Measurements from ENCODE around the gene DHRS1. TPM values are rescaled to one million over a fixed set of nuclear protein-coding genes. Genes with fewer than 3 reads are reported as not detected.

DHRS1 gene
- 10 to 100 TPM; 32.0 to 36.6 TPM for total RNA-seq

GRCh38 chr14:24299255-24300191 is at the start of gene DHRS1, which contains the start of gene NOP9:
Gene DHRS1, minus strand, starts transcription at chr14:24299780. Its CDS starts 674 bp downstream, at chr14:24299106.
Gene NOP9, plus strand, starts transcription at chr14:24299850. Its CDS starts 105 bp downstream, at chr14:24299955.

GRCh38 chr14:24339284-24340151 is 39.9 kb upstream of the DHRS1 start, which contains the start of gene RIPK3:
Gene RIPK3, minus strand, starts transcription at chr14:24339991. Its CDS starts 165 bp downstream, at chr14:24339826.

GRCh38 chr14:24334431-24335291 is 35.1 kb upstream of the DHRS1 start, which contains the start of gene ADCY4:
Gene ADCY4, minus strand, starts transcription at chr14:24335071. Its CDS starts 419 bp downstream, at chr14:24334652.

GRCh38 chr14:24310646-24311604 is 11.3 kb upstream of the DHRS1 start, which contains the start of gene LTB4R:
Gene LTB4R, plus strand, starts transcription at chr14:24311502. Its CDS starts 4,150 bp downstream, at chr14:24315652.

GRCh38 chr14:24309538-24310264 is 10.1 kb upstream of the DHRS1 start, which contains the start of gene LTB4R2:
Gene LTB4R2, plus strand, starts transcription at chr14:24310140. Its CDS starts 525 bp downstream, at chr14:24310665.

GRCh38 chr14:24307575-24308341 is 8.2 kb upstream of the DHRS1 start, which contains the start of gene CIDEB:
Gene CIDEB, minus strand, starts transcription at chr14:24307977. Its CDS starts 119 bp downstream, at chr14:24307858.

GRCh38 chr14:24271134-24271833 is 28.3 kb downstream of the DHRS1 start, which contains the start of gene RABGGTA:
Gene RABGGTA, minus strand, starts transcription at chr14:24271597. Its CDS starts 482 bp downstream, at chr14:24271115.

GRCh38 chr14:24262821-24263733 is 36.5 kb downstream of the DHRS1 start, which contains the start of gene TGM1:
Gene TGM1, minus strand, starts transcription at chr14:24263177. Its CDS starts 825 bp downstream, at chr14:24262352.

Other genes starting within 250 kb of the DHRS1 start
- gene CARMIL3, start 247.8 kb downstream of the DHRS1 start, total RNA-seq = under 1 TPM; 0.50 to 0.65 TPM
- not detected for gene CPNE6, start 228.2 kb downstream of the DHRS1 start, total RNA-seq
- gene PCK2, start 205.5 kb downstream of the DHRS1 start, total RNA-seq = 10 to 100 TPM; 53.5 to 54.5 TPM
- gene DCAF11, start 185.0 kb downstream of the DHRS1 start, total RNA-seq = 100 to 1,000 TPM; 101 TPM
- 1 to 10 TPM; 3.0 to 3.1 TPM for gene NRL, start 184.8 kb downstream of the DHRS1 start, total RNA-seq
- gene FITM1, start 169.1 kb downstream of the DHRS1 start, total RNA-seq = 1 to 10 TPM; 1.4 to 1.5 TPM
- 100 to 1,000 TPM; 453 to 473 TPM for gene PSME1, start 163.6 kb downstream of the DHRS1 start, total RNA-seq
- gene EMC9, start 158.2 kb downstream of the DHRS1 start, total RNA-seq = 10 to 100 TPM; 30.9 to 34.8 TPM
- gene PSME2, start 153.2 kb downstream of the DHRS1 start, total RNA-seq = 100 to 1,000 TPM; 386 to 389 TPM
- 100 to 1,000 TPM; 108 to 111 TPM for gene RNF31, start 152.3 kb downstream of the DHRS1 start, total RNA-seq
- 100 to 1,000 TPM; 223 to 232 TPM for gene IRF9, start 138.5 kb downstream of the DHRS1 start, total RNA-seq
- 10 to 100 TPM; 48.9 to 49.8 TPM for gene REC8, start 127.7 kb downstream of the DHRS1 start, total RNA-seq
- 10 to 100 TPM; 42.4 to 43.3 TPM for gene IPO4, start 111.0 kb downstream of the DHRS1 start, total RNA-seq
- 10 to 100 TPM; 32.2 to 32.3 TPM for gene TM9SF1, start 104.3 kb downstream of the DHRS1 start, total RNA-seq
- gene TSSK4, start 94.1 kb downstream of the DHRS1 start, total RNA-seq = under 1 TPM; 0.34 to 0.60 TPM
- 10 to 100 TPM; 85.1 to 89.0 TPM for gene CHMP4A, start 86.3 kb downstream of the DHRS1 start, total RNA-seq
- 10 to 100 TPM; 16.0 to 17.1 TPM for gene MDP1, start 83.7 kb downstream of the DHRS1 start, total RNA-seq
- 100 to 1,000 TPM; 164 to 175 TPM for gene NEDD8, start 67.4 kb downstream of the DHRS1 start, total RNA-seq
- 10 to 100 TPM; 67.8 to 70.1 TPM for gene GMPR2, start 66.9 kb downstream of the DHRS1 start, total RNA-seq
- gene TINF2, start 57.2 kb downstream of the DHRS1 start, total RNA-seq = 100 to 1,000 TPM; 120 to 130 TPM
- 1 to 10 TPM; 3.3 to 4.5 TPM for gene TGM1, start 36.6 kb downstream of the DHRS1 start, total RNA-seq
- gene RABGGTA, start 28.2 kb downstream of the DHRS1 start, total RNA-seq = 10 to 100 TPM; 42.3 to 44.3 TPM
- gene NOP9, start 70 bp upstream of the DHRS1 start, total RNA-seq = 10 to 100 TPM; 30.7 to 30.9 TPM
- 10 to 100 TPM; 29.0 to 30.2 TPM for gene CIDEB, start 8.2 kb upstream of the DHRS1 start, total RNA-seq
- gene LTB4R2, start 10.4 kb upstream of the DHRS1 start, total RNA-seq = 10 to 100 TPM; 20.8 to 21.0 TPM
- 10 to 100 TPM; 24.9 to 28.5 TPM for gene LTB4R, start 11.7 kb upstream of the DHRS1 start, total RNA-seq
- gene ADCY4, start 35.3 kb upstream of the DHRS1 start, total RNA-seq = 1 to 10 TPM; 3.8 to 4.5 TPM
- gene RIPK3, start 40.2 kb upstream of the DHRS1 start, total RNA-seq = 10 to 100 TPM; 35.0 to 36.5 TPM
- not detected for gene NFATC4, start 68.4 kb upstream of the DHRS1 start, total RNA-seq
- gene NYNRIN, start 99.2 kb upstream of the DHRS1 start, total RNA-seq = under 1 TPM; 0.10 to 0.26 TPM
- 1 to 10 TPM; 4.5 to 6.6 TPM for gene CBLN3, start 129.9 kb upstream of the DHRS1 start, total RNA-seq
- gene KHNYN, start 130.2 kb upstream of the DHRS1 start, total RNA-seq = 10 to 100 TPM; 75.8 to 78.6 TPM
- 10 to 100 TPM; 70.3 to 75.4 TPM for gene SDR39U1, start 143.0 kb upstream of the DHRS1 start, total RNA-seq
- not detected for gene CMA1, start 208.5 kb upstream of the DHRS1 start, total RNA-seq